HG02588 (cell line): ENCODE measurements around the gene SCYGR2.
"Not testable (repeated sequence)": the region's sequence is repeated elsewhere in the genome, so short reads cannot be mapped to it uniquely, and the experiment has no call there.

Source experiments
- ATAC-seq: cut with Tn5 transposase; IDR thresholded peaks from one replicate; pipeline ENCODE4 v1.9.1; 2021; ENCODE audit warnings: mild to moderate bottlenecking, moderate library complexity; ENCODE audit not compliant: unreplicated experiment

Gene SCYGR2, protein sequence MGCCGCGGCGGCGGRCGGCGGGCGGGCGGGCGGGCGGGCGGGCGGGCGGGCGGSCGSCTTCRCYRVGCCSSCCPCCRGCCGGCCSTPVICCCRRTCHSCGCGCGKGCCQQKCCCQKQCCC

DNA sequence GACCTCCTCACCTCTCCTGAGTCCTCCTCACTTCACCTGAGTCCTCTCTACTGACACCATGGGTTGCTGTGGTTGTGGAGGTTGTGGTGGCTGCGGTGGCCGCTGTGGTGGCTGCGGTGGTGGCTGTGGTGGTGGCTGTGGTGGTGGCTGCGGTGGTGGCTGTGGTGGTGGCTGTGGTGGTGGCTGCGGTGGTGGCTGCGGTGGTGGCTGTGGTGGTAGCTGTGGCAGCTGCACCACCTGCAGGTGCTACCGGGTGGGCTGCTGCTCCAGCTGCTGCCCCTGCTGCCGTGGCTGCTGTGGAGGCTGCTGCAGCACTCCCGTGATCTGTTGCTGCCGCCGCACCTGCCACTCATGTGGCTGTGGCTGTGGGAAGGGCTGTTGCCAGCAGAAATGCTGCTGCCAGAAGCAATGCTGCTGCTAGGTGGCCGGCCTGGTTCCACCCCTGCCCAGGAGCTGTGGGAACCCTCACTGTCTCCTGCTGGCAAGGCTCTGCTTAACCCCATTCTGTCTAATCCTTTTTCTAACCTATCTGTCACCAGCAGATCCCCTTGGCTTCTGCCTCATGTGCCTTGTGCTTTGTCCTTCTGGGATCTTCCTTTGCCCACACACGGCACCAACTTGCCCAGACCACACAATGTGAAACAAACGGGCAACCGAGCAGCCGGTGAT, at the start of gene SCYGR2:
Gene SCYGR2 (plus strand): TSS at position 59 of the 669 bp plus-strand sequence. CDS start 0 bp downstream, at position 59.
- ATAC-seq = not testable (repeated sequence)

DNA sequence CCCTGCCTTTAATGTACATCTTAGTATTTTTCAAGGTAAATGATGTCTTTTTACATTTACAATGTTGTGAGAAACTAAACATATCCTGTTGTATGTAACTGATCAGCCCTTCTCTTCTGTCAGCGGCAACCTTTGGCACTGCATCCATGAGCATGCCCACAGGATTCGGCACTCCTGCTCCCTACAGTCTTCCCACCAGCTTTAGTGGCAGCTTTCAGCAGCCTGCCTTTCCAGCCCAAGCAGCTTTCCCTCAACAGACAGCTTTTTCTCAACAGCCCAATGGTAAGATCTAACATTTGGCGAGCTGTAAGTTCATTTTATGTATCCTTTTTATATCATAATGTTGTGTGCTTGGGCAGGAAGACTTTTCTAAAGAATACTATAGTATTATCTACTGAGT, 46.9 kb upstream of the SCYGR2 start:
- no peak for ATAC-seq

DNA sequence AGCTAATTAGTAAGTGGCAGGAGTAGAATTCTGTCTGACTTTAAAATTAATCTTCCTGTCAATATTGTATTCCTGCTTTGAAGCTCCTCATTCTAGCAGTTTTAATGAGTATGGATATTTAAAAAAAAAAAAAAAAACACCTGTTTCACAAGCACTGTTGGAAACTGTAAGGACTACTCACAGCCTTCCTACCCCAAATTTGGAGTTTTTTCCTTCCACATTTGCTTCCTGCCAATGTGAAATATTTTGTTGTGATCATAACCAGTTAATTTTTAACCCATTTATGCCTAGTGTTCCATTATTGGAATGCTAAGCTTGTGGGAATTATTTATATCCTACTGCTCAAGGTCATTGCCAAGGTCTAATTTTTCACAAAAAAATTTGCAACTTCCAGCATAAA, 36.1 kb upstream of the SCYGR2 start:
- no peak for ATAC-seq

DNA sequence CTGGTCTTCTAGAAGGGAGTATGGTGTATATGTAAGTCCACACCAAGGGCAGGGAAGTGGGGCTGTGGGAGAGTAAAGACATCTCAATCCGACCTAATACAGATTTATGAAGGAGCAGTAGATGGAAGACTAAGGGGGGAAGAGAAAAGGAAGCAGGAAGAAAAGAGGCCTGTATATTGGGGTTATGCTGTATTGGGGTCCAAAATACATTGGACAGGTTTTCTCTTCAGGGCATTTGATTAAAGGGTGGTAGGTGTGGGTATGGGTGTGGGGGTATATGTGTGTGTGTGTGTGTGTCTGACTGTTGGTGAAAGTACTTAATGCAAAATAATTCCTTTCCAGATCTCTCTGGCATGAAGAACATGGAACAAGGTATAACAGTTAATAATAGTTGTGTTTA, 33.6 kb upstream of the SCYGR2 start:
- no peak for ATAC-seq

DNA sequence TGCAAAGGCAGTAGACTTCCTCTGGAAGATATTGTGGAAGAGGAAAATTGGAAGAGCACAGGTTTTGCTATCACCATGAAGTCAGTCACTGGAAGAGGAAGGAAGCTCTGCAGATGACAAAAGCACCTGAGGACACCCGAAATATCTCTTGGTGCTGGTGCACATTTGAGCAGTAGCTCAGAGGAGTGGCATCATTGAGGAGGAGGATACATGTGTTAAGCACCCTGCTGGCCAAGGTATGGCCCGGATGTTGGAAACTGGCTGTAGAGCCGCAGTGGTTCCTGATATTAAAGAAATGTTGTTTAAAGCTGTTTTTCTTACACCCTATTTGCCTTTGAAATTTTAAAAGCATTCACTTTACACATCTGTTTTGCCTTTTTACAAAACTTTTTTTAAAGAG, 32.7 kb upstream of the SCYGR2 start:
- ATAC-seq = no peak

DNA sequence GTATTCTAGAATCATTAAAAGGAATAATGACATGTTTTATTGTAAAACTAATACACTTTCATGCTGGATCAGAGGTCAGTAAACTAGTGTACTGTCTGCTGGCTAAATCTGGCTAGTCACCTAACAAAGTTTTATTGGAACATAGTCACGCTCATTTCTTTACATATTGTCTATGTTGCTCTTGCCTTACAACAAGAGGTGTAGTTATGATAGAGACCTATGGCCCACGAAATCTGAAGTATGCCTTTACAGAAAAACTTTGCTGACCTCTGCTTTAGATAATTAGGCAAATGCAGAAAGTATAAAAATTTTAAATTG, 29.9 kb upstream of the SCYGR2 start:
- ATAC-seq = no peak

DNA sequence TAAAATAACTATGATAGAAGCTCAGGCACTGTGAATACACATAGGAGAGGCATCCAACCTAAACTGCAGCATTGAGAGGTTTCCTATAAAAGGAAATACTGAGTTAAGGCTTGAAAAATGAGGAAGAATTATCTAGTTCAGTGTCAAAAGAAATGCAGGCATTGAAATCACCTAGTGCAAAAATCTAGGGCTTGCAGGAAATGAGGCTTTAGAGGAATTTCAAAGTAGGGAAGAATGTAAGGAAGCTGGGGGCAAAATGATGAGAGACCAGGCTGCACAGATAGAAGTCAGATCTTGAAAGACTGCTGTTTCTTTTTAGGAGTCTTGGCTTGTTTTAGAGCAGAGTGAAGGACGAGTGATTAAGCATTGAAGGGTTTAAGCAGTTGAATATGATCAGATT, 28.1 kb upstream of the SCYGR2 start:
- no peak for ATAC-seq

DNA sequence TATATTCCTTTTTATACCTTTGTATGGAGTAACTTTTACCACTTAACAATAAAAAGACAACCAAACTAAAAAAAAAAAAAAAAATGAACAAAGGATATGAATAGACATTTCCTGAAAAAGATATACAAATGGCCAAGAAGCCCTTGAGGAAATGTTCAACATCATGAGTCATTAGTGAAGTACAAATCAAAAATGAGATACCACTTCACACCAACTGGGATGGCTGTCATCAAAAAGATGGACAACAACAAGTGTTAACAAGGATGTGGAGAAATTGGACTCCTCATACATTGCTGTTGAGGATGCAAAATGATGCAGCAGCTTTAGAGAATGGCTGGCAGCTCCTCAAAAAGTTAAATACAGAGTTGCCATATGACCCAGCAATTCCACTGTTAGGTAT, 22.6 kb upstream of the SCYGR2 start:
- no peak for ATAC-seq

DNA sequence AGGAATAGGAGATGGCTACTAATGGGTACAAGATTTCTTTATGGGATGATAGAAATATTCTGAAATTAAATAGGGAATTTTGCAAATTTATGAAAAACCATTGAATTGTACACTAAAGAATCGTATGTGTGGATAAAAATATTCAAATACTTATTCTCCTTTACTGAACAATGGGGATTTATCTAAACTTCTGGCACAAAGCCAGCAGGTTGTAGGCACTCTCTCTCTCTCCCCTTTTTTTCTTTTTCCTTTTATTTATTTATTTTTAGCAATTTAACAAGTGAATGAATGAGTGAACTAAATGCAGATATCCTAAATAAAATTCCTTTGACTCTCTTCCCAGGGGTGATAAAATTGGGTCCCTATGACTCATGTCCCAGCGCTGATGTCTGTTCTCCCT, 21.9 kb upstream of the SCYGR2 start:
- no peak for ATAC-seq

DNA sequence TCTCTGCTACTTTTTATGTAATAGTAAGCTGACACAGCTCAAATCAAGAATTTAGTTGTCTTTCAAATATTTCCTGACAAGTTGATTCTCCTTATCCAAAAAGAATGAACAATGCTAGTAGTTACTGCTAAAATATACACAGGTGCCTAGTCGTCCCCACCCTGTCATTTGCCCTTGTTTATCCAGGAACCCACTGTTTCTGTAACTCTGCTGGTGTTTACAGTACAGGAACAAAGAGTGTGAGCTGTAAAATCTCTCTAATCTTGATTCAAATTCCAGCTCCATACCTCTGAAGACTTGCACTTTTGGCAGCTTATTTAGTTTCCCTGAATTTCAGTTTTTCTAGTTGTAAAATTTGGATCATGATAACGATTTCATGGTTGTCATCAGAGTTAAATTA, 21.1 kb upstream of the SCYGR2 start:
- ATAC-seq = no peak

DNA sequence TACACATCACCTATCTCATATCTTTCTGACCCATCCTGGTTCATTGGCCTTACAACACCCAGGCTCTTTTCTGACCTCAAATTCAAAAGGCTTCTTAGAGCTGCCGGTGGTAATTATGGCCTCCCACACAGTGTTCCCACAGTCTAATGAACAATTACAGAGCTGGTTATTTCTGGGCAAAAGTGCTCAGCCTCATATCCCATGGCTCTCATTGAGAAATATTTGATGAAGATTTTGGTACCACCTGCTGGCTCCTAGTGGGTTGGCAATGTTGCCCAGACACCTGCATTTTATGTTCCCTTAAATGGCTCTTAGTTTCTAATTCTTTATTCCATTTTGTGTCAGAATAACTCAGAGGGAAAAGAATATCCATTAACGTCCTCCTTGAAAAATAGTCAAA, 20.1 kb upstream of the SCYGR2 start:
- ATAC-seq = no peak

DNA sequence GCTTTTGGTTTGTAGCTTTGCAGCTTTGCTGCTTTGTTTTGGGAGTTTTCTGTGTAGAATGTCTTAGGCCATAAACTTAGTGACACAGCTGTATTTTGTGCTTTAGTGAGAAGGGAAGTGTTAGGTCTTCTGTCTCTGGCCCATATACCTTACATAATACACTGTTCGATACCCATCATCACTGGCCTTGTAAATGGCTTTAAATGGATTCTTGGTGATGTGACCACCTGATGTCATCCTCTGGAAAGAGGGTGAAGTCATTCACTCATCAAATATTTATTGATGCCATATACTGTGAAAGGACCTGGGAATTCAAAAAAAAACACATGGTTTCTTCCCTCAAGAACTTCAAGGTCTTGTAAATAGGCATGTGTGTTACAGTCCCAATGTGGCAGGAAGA, 18.9 kb upstream of the SCYGR2 start:
- no peak for ATAC-seq

DNA sequence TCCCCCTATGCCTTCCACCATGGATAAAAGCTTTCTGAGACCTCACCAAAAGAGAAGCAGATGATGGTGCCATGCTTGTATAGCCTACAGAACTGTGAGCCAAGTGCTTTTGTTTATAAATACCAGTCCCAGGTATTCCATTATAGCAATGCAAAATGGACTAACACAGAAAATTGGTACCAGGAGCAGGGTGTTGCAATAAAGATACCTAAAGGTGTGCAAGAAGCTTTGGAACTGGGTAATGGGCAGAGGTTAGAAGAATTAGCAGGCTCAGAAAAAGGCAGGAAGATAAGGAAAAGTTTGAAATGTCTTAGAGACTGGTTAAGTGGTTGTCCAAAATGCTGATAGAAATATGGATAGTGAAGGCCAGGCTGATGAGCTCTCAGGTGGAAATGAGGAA, 16.3 kb upstream of the SCYGR2 start:
- ATAC-seq = no peak

DNA sequence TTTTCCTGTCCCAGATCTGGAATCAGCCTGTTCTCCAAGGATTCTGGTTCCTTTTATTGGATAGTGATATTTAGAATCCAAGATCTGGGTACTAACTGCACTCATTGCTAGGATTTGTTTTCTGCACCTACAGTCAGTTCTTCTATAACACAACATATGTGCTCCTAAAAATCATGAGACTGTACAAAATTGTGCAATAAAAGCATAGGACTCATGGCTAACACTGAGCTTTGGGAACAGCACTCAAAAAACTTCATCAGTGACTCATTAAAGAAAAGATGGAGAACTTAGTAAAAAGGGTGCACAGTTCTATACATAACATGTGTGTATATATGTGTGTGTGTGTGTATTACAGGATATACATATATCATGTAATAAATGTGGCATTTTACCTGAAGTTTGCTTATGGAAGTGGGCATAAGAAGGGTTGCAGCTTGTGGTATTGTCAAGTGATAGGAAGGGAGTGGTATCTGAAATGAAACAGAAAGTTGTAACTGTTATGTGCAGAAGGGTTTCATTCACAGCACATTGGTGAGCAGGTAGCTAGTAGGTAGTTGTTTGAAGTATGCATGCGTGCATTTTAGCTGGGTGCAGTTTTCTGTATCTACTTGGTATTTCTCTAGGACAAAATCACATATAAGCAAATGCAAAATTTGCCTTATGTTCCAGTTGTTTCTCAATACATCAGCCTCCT, 5.9 kb upstream of the SCYGR2 start:
- ATAC-seq = no peak

DNA sequence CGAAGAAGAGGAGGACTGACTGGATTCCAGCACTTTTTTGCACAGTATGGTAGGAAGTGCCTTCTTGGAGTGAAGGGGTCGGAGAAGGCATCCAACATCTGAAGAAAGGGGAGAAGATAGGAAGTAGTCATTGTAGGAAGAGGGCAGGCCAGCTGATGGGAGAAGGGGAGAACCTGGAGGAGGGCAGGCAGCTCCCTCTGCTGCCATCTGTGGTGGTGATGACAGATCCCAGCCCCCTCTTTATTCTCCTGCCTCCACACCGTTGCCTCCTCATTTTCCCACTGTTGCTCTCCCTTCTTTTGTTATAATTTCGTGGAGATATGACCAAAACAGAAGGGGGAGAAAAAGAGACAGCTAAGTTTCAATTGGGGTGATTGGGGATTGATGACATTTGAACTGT, 2.9 kb upstream of the SCYGR2 start:
- no peak for ATAC-seq

DNA sequence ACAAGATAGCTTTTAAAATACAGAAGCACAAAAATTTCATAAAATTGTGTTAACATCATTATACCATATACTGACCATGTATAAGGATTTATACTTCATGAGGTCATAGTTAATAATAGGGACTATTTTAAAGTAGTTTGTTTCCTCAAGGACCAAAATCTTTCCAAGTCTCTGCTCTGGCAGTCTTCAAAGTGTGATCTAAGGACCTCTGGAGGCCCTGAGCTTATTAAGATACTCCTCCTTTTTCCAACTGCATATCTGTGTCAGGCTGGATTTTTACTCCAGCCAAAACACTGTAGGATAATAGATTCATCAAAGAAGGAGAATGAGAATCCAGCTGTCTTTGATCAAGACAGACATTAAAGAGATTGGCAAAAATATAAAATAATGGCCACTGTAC, 1.7 kb upstream of the SCYGR2 start:
- no peak for ATAC-seq

DNA sequence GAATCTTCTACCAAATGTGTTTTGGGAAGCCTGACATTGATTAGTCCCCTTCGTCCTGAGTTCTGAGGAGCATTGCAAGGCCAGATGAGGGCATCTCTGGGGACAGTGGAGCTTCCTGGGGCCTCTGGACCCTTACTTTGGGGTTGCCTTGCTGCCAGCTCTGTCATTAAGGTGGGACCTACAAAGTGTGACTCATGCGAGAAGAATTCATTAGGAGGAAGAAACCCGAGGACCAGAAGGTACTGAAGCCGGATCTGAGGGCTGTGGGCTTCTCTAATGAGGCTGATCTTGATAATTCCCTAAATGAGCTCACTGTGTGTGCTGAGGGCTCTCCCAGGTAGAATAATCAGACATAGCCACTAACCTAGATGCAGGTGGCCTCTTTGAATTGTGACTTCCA, 695 bp upstream of the SCYGR2 start:
- no peak for ATAC-seq

DNA sequence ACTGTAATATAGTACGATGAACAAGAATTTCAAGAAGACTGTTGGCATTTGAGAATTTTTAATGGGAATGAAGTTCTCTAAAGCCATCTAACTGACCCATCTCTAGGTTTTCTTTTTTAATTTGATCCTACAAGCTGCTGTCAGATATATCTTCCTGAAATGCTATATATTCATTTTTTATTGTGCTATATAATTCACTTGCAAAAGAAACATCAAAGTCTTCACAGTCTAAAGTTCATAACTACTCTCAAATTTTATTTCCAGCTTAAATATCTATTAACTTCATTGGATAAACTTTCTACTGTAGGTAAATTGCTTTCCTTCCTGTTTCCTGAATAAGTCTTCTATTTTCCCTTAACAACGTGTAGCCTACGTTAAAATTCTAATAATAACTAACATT, 3.7 kb downstream of the SCYGR2 start:
- no peak for ATAC-seq

DNA sequence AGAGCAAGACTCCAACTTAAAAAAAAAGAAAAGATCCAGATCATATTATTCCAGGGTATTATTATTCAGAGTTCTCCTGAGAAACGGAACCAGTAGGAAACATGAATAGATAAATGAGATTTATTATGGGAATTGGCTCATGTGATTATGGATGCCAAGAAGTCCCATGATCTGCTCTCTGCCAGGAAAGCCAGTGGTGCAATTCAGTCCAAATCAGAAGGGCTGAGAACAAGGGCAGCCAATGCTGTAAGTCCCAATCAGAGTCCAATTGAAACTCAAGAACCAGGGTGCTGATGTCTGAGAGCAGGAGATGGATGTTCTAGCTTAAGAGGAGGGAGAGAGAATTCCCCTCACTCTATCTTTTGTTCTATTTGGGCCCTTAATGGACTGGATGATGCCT, 7.8 kb downstream of the SCYGR2 start:
- no peak for ATAC-seq

DNA sequence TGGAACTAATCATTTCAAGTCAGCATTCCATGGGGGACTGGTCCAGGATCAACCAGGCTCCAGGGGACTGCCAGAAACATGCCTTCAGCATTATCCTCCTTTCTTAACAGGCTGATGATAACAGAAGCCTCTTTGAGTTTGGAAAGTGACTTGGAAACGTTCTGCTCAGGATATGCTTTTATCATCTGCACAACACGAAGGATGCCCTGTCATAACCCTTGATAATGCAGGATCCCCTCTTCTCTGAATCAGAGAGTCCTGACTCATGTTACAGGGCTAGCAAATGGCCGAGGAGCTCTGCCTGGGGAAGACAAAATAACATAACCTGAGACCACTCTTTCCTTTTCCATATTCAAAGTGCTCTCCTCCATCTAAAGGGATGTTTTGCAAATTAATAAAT, 9.2 kb downstream of the SCYGR2 start:
- ATAC-seq = no peak

DNA sequence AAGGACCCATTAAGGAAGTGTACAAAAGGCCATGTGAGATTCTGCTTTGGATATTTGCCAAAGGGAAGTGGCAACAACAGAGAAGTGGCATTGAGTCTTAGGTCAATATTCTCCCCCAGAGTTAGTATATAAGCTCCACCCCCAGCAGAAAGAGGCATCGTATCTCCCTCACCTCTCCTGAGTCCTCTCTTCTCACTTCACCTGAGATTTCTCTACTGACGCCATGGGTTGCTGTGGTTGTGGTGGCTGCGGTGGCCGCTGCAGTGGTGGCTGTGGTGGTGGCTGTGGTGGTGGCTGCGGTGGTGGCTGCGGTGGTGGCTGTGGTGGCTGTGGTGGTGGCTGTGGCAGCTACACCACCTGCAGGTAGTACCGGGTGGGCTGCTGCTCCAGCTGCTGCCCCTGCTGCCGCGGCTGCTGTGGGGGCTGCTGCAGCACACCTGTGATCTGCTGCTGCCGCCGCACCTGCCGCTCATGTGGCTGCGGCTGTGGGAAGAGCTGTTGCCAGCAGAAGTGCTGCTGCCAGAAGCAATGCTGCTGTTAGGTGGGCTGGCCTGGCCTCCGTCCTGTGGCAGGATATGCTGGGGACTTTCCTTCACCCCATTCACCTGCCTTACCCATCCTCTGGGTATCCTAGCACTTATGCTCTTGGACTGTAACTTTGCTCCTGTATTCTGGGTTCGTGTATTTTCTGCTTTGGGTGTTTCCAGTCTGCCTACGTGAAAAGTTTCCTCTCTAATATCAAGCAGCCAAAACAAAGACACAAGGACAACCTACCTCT, 10.1 kb downstream of the SCYGR2 start:
- ATAC-seq = no peak

DNA sequence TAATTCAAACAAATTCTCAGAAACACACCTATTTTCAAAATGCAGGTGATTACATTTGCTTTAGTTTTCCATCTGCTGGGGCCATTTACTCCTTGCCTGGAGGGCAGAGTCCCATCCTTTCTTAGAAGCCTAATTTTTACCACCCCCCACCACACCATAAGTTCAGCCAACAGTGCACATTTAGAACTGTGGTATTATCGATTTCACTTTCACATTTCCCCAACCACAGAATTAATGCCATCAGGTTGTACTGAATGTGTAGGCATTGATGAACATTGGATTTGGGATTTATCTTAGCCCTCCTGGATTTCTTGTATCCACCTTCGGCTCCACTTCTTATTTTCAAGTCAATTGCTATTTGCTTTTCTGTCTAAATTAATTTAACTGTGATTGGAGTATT, 11.4 kb downstream of the SCYGR2 start:
- no peak for ATAC-seq
